HCT116 (cell line): Measurements from ENCODE around the gene KCNB1. TPM values are rescaled to one million over a fixed set of nuclear protein-coding genes. Genes with fewer than 3 reads are reported as not detected.

ENCODE experiments used
- ATAC-seq: fragments of 200-7000 bp; cut with Tn5 transposase; 2 replicates; pipeline ENCODE4 v1.9.1; 2020; ENCODE audit warnings: mild to moderate bottlenecking, moderate library complexity
- BruUV-seq: library from RNA; stranded (reverse); fragments of 400-500 nt; replicated peaks from 2 replicates; lab custom pipeline; 2021; lab: Mats Ljungman, UMichigan
- CTCF ChIA-PET: fragments of 300-600 bp; sonication (Branson Sonifier 250); formaldehyde crosslinking; loops from one replicate; lab custom pipeline; 2021; ENCODE audit warnings: antibody characterized with exemption; lab: Charles Lee
- POLR2A ChIA-PET: fragments of 300-600, 350-600 bp; sonication (Branson Sonifier 250); formaldehyde crosslinking; loops from one replicate; lab custom pipeline; 2021; ENCODE audit warnings: antibody characterized with exemption; lab: Charles Lee
- RAD21 ChIA-PET, 2 experiments: fragments of 300-600 bp; sonication (Branson Sonifier 250); formaldehyde crosslinking; loops; one replicate each; lab custom pipeline; 2023; ENCODE audit warnings: low total read pairs in 2 of 2; ENCODE audit not compliant: uncharacterized antibody in 2 of 2, unreplicated experiment in 2 of 2, low non-redundant PET in 1 of 2; lab: Charles Lee
- DNase-seq: peaks from one replicate; pipeline ENCODE4 v3.0.0-alpha.2; 2010; ENCODE audit warnings: low read depth, low spot score
- H2AFZ ChIP-seq: fragments of 200-600 bp; shearing (Covaris generic), sonication (generic); 2 replicates; pipeline ENCODE4 v1.6.1; 2017; ENCODE audit warnings: low read depth, mixed run types, mixed read lengths, antibody characterized with exemption, low read length; ENCODE audit not compliant: poor library complexity, severe bottlenecking
- H3K27ac ChIP-seq: 2 replicates; pipeline ENCODE4 v1.5.1; 2012; ENCODE audit warnings: low read depth, low read length
- H3K27me3 ChIP-seq: fragments of 200-600 bp; sonication (generic); 2 replicates; pipeline ENCODE4 v1.6.1; 2016; ENCODE audit warnings: mixed run types, low read length, mixed read lengths; ENCODE audit not compliant: insufficient read depth
- H3K36me3 ChIP-seq, 2 experiments: fragments of 200-500 bp in 1 of 2; fragments of 200-600 bp in 1 of 2; sonication (Bioruptor generic) in 1 of 2; sonication (generic) in 1 of 2; 2 replicates each; pipeline versions ENCODE4 v1.5.1 to v1.6.1; 2014 to 2016; ENCODE audit warnings: low read length in 2 of 2, inconsistent platforms in 1 of 2, mixed read lengths in 1 of 2, mixed run types in 1 of 2; ENCODE audit not compliant: insufficient read depth in 2 of 2, control insufficient read depth in 1 of 2
- H3K4me1 ChIP-seq, 2 experiments: fragments of 200-600 bp in 1 of 2; sonication (generic) in 1 of 2; 2 replicates each; pipeline versions ENCODE4 v1.5.1 to v1.6.1; 2012 to 2017; ENCODE audit warnings: low read length in 2 of 2, inconsistent platforms in 1 of 2, mild to moderate bottlenecking in 1 of 2, mixed read lengths in 1 of 2, mixed run types in 1 of 2, moderate library complexity in 1 of 2; ENCODE audit not compliant: insufficient read depth in 2 of 2, control insufficient read depth in 1 of 2
- H3K4me2 ChIP-seq: fragments of 200-600 bp; sonication (generic); 2 replicates; pipeline ENCODE4 v1.6.1; 2017; ENCODE audit warnings: mixed run types, low read length, mixed read lengths
- H3K4me3 ChIP-seq, 2 experiments: fragments of 200-600 bp in 1 of 2; sonication (generic) in 1 of 2; replicated peaks in 1 of 2; 2 replicates each; pipeline ENCODE4 v1.5.1; 2011 to 2016; ENCODE audit warnings: low read length in 2 of 2, control low read depth in 1 of 2, low read depth in 1 of 2, mild to moderate bottlenecking in 1 of 2, mixed read lengths in 1 of 2, mixed run types in 1 of 2
- H3K79me2 ChIP-seq: fragments of 200-600 bp; sonication (generic); 2 replicates; pipeline ENCODE4 v1.6.1; 2017; ENCODE audit warnings: mild to moderate bottlenecking, mixed run types, low read length, moderate library complexity, mixed read lengths; ENCODE audit not compliant: insufficient read depth
- H3K9ac ChIP-seq: fragments of 200-600 bp; sonication (generic); 2 replicates; pipeline ENCODE4 v1.6.1; 2016; ENCODE audit warnings: low read length, mixed read lengths
- H3K9me2 ChIP-seq: fragments of 200-600 bp; sonication (generic), shearing (Covaris generic); 2 replicates; pipeline ENCODE4 v1.6.1; 2017; ENCODE audit warnings: mixed run types, mild to moderate bottlenecking, moderate library complexity; ENCODE audit not compliant: insufficient read depth
- H3K9me3 ChIP-seq, 2 experiments: fragments of 200-500 bp in 1 of 2; fragments of 200-600 bp in 1 of 2; sonication (Bioruptor generic) in 1 of 2; sonication (generic) in 1 of 2; 2 replicates each; pipeline ENCODE4 v1.6.1; 2014 to 2017; ENCODE audit warnings: low read length in 2 of 2, mixed read lengths in 2 of 2, inconsistent platforms in 1 of 2, low read depth in 1 of 2, mild to moderate bottlenecking in 1 of 2, mixed run types in 1 of 2, moderate library complexity in 1 of 2; ENCODE audit not compliant: control insufficient read depth in 1 of 2, insufficient read depth in 1 of 2
- H4K20me1 ChIP-seq: fragments of 200-600 bp; sonication (generic), shearing (Covaris generic); 2 replicates; pipeline ENCODE4 v1.6.1; 2017; ENCODE audit warnings: mixed run types, mild to moderate bottlenecking, moderate library complexity; ENCODE audit not compliant: insufficient read depth
- CBX3 ChIP-seq: IDR thresholded peaks from 2 replicates; pipeline ENCODE4 v1.6.1; 2012; ENCODE audit warnings: low read depth
- CEBPB ChIP-seq: IDR thresholded peaks from 2 replicates; pipeline ENCODE4 v1.6.1; 2012; ENCODE audit warnings: low read depth
- EGR1 ChIP-seq: IDR thresholded peaks from 2 replicates; pipeline ENCODE4 v1.6.1; 2012; ENCODE audit warnings: low read depth
- EZH2 ChIP-seq: fragments of 200-600 bp; sonication (generic); IDR thresholded peaks from 2 replicates; pipeline ENCODE4 v1.6.1; 2017; ENCODE audit warnings: antibody characterized with exemption, mixed run types
- EZH2phosphoT487 ChIP-seq: fragments of 200-600 bp; IDR thresholded peaks from 2 replicates; pipeline ENCODE4 v1.6.1; 2018; ENCODE audit warnings: antibody characterized with exemption, borderline replicate concordance
- FOSL1 ChIP-seq: IDR thresholded peaks from 2 replicates; pipeline ENCODE4 v1.6.1; 2012; ENCODE audit warnings: low read depth
- JUND ChIP-seq: IDR thresholded peaks from 2 replicates; pipeline ENCODE4 v1.6.1; 2012
- POLR2A ChIP-seq: IDR thresholded peaks from 2 replicates; pipeline ENCODE4 v1.7.0; 2011; ENCODE audit warnings: borderline replicate concordance; ENCODE audit not compliant: insufficient read depth, insufficient read length; ENCODE audit errors: extremely low read depth
- RAD21 ChIP-seq: IDR thresholded peaks from 2 replicates; pipeline ENCODE4 v1.6.1; 2012; ENCODE audit warnings: low read depth, mild to moderate bottlenecking
- SIN3A ChIP-seq: IDR thresholded peaks from 2 replicates; pipeline ENCODE4 v1.6.1; 2012; ENCODE audit warnings: low read depth
- SP1 ChIP-seq: IDR thresholded peaks from 2 replicates; pipeline ENCODE4 v1.6.1; 2012; ENCODE audit warnings: low read depth
- SRF ChIP-seq: IDR thresholded peaks from 2 replicates; pipeline ENCODE4 v1.6.1; 2012; ENCODE audit warnings: low read depth
- TCF7L2 ChIP-seq: IDR thresholded peaks from 2 replicates; pipeline ENCODE4 v1.7.0; 2011; ENCODE audit warnings: borderline replicate concordance, inconsistent platforms; ENCODE audit not compliant: insufficient read depth, insufficient read length; ENCODE audit errors: extremely low read depth
- YY1 ChIP-seq: IDR thresholded peaks from 2 replicates; pipeline ENCODE4 v1.6.1; 2011; ENCODE audit warnings: low read length, low read depth, moderate library complexity, mild to moderate bottlenecking; ENCODE audit not compliant: insufficient replicate concordance; ENCODE audit errors: extremely low read depth
- ZFX ChIP-seq: fragments of 450-650 bp; IDR thresholded peaks from 2 replicates; pipeline ENCODE4 v1.6.1; 2017
- ZNF274 ChIP-seq: fragments of 200-500 bp; sonication (Bioruptor generic); IDR thresholded peaks from 2 replicates; pipeline ENCODE4 v1.6.1; 2014; ENCODE audit warnings: mild to moderate bottlenecking, low read depth, low read length, inconsistent platforms
- intact Hi-C: fragments of 100-400 bp; cut with micrococcal nuclease; formaldehyde crosslinking; loops from 2 replicates; pipeline ENCODE4 v1.10.0; 2022
- total RNA-seq: library from RNA; stranded (reverse); gene quantifications from one replicate; pipeline ENCODE4 v1.2.1, GENCODE V29; 2021; ENCODE audit not compliant: unreplicated experiment
- TF ChIP-seq, protein P1 (sequence below): IDR thresholded peaks from 2 replicates; pipeline ENCODE4 v1.6.1; 2012; ENCODE audit warnings: low read depth
- TF ChIP-seq, protein P2 (sequence below), 3 experiments: fragments of 200-600 bp in 1 of 3; sonication (generic) in 1 of 3; IDR thresholded peaks in 2 of 3; conservative IDR thresholded peaks in 1 of 3; 2 replicates each; pipeline ENCODE4 v1.5.1; 2012 to 2017; ENCODE audit warnings: low read depth in 2 of 3, low read length in 2 of 3, antibody characterized with exemption in 1 of 3, borderline replicate concordance in 1 of 3, control low read depth in 1 of 3, mild to moderate bottlenecking in 1 of 3, mixed read lengths in 1 of 3, mixed run types in 1 of 3, moderate library complexity in 1 of 3; ENCODE audit not compliant: insufficient read depth in 1 of 3

Gene KCNB1
- total RNA-seq, 1 experiment from 2014 or later, result 0.79 TPM

DNA sequence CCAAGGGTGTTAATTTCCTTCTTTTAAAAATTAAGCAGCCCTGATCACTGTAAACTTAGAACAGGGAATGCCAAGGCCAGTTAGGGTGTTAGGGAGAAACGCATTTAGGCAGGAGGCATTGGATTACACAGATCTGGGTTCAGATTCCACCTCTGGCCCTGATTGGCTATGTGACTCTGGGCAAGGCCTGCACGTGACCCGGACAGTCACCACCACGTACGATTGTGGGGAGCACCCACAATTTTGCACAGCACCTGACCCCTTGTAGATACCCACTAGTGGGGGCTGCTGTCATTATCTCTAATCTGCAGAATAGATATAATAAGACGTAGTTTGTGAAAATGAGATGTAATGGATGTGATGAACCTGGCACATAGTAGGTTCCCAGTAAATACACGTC is 145.1 kb downstream of the KCNB1 start:
- Histone ChIP-seq H3K79me2 (no peaks in the 10 kb centered on the region), H3K27ac (no peak overlapping the region), H3K9me3 (no peaks in the 10 kb centered on the region), H3K9ac (no peak overlapping the region), H3K4me1 (no peaks in the 10 kb centered on the region), H4K20me1 (no peaks in the 10 kb centered on the region), H3K36me3 (no peaks in the 10 kb centered on the region), H3K27me3 (no peaks in the 10 kb centered on the region), H3K4me2 (no peak overlapping the region), H3K4me3 (no peak overlapping the region), H3K9me2 (no peaks in the 10 kb centered on the region), H2AFZ (no peak overlapping the region)
- no peak for DNase-seq
- intact Hi-C loops, result loop anchor here (10.0 kb wide), 1 partner anchor 507 kb away; no protein-coding TSS in a partner anchor
- no peak for ATAC-seq
- CTCF ChIA-PET, result no interaction called here
- TF ChIP-seq EZH2 (no peak), EGR1 (no peak), RAD21 (no peak), SIN3A (no peak), EZH2phosphoT487 (no peak), SP1 (no peak), FOSL1 (no peak)
- POLR2A ChIA-PET, result no interaction called here
- BruUV-seq, result no TSS peak
- RAD21 ChIA-PET, result no interaction called here

GRCh38 chr20:49336786-49337185 is 145.7 kb downstream of the KCNB1 start:
- no peaks in the 10 kb centered on the region for H3K79me2 ChIP-seq
- ChIA-PET RAD21 (no interaction called here), CTCF (interaction anchor here (0.9 to 1.4 kb wide), 2 partner anchors 172 to 272 kb away, joined by 3 read pairs; no protein-coding TSS in a partner anchor), POLR2A (no interaction called here)
- no peaks in the 10 kb centered on the region for H4K20me1 ChIP-seq
- no peak overlapping the region for H3K4me3 ChIP-seq
- no TSS peak for BruUV-seq
- H3K9me2 ChIP-seq, result no peaks in the 10 kb centered on the region
- no peaks in the 10 kb centered on the region for H3K36me3 ChIP-seq
- ATAC-seq, result no peak
- H3K9ac ChIP-seq, result no peak overlapping the region
- no peak overlapping the region for H3K4me2 ChIP-seq
- H3K9me3 ChIP-seq, result no peaks in the 10 kb centered on the region
- DNase-seq, result no peak
- no peak overlapping the region for H3K27ac ChIP-seq
- intact Hi-C loops, result loop anchor here (10.0 kb wide), 1 partner anchor 508 kb away; no protein-coding TSS in a partner anchor
- H3K27me3 ChIP-seq, result no peaks in the 10 kb centered on the region
- no peaks in the 10 kb centered on the region for H3K4me1 ChIP-seq
- H2AFZ ChIP-seq, result no peak overlapping the region
- TF ChIP-seq CBX3, result no peak
- no peak for TF ChIP-seq CEBPB
- no peak for TF ChIP-seq JUND
- TF ChIP-seq TCF7L2, result no peak
- no peak for TF ChIP-seq YY1
- TF ChIP-seq EZH2, result no peak
- no peak for TF ChIP-seq ZNF274
- TF ChIP-seq, protein P1, sequence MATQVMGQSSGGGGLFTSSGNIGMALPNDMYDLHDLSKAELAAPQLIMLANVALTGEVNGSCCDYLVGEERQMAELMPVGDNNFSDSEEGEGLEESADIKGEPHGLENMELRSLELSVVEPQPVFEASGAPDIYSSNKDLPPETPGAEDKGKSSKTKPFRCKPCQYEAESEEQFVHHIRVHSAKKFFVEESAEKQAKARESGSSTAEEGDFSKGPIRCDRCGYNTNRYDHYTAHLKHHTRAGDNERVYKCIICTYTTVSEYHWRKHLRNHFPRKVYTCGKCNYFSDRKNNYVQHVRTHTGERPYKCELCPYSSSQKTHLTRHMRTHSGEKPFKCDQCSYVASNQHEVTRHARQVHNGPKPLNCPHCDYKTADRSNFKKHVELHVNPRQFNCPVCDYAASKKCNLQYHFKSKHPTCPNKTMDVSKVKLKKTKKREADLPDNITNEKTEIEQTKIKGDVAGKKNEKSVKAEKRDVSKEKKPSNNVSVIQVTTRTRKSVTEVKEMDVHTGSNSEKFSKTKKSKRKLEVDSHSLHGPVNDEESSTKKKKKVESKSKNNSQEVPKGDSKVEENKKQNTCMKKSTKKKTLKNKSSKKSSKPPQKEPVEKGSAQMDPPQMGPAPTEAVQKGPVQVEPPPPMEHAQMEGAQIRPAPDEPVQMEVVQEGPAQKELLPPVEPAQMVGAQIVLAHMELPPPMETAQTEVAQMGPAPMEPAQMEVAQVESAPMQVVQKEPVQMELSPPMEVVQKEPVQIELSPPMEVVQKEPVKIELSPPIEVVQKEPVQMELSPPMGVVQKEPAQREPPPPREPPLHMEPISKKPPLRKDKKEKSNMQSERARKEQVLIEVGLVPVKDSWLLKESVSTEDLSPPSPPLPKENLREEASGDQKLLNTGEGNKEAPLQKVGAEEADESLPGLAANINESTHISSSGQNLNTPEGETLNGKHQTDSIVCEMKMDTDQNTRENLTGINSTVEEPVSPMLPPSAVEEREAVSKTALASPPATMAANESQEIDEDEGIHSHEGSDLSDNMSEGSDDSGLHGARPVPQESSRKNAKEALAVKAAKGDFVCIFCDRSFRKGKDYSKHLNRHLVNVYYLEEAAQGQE, result no peak
- no peak for TF ChIP-seq POLR2A
- TF ChIP-seq, protein P2, sequence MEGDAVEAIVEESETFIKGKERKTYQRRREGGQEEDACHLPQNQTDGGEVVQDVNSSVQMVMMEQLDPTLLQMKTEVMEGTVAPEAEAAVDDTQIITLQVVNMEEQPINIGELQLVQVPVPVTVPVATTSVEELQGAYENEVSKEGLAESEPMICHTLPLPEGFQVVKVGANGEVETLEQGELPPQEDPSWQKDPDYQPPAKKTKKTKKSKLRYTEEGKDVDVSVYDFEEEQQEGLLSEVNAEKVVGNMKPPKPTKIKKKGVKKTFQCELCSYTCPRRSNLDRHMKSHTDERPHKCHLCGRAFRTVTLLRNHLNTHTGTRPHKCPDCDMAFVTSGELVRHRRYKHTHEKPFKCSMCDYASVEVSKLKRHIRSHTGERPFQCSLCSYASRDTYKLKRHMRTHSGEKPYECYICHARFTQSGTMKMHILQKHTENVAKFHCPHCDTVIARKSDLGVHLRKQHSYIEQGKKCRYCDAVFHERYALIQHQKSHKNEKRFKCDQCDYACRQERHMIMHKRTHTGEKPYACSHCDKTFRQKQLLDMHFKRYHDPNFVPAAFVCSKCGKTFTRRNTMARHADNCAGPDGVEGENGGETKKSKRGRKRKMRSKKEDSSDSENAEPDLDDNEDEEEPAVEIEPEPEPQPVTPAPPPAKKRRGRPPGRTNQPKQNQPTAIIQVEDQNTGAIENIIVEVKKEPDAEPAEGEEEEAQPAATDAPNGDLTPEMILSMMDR (IDR thresholded peaks at IDR 0.05 in 2 of 3, conservative IDR thresholded peaks at IDR 0.05 in 1 of 3; ENCODE audit: borderline replicate concordance in 1 of 3, insufficient read depth in 1 of 3, low read depth in 2 of 3, low read length in 2 of 3), result no peak
- no peak for TF ChIP-seq FOSL1
- TF ChIP-seq SRF, result no peak
- no peak for TF ChIP-seq EGR1
- no peak for TF ChIP-seq SP1
- no peak for TF ChIP-seq ZFX
